ENCODE results near the gene RAB7A. TPM values are rescaled to one million over a fixed set of nuclear protein-coding genes. Genes with fewer than 3 reads are reported as not detected.

Gene RAB7A
- polyA plus RNA-seq, 1 donor from 2014 or later = 42.4 TPM

- no peak overlapping the region for H3K27ac ChIP-seq (ENCODE audit: low read length)
These were observed 58.9 kb downstream of the RAB7A start for GRCh38 chr3:128784843-128785242.

GRCh38 chr3:128786434-128787020, 60.5 kb downstream of the RAB7A start:
- no peaks in the 10 kb centered on the region for H3K9me3 ChIP-seq (ENCODE audit: low read length)
- no peaks in the 10 kb centered on the region for H3F3A ChIP-seq (ENCODE audit: insufficient read depth, low read length, poor library complexity, severe bottlenecking)
- H3K9me2 ChIP-seq (ENCODE audit: insufficient read depth, low read length) = no peaks in the 10 kb centered on the region
- H3K27me3 ChIP-seq (ENCODE audit: insufficient read depth, low read depth, low read length) = no peaks in the 10 kb centered on the region
- peaks cover 37% of the 10 kb centered on the region for H3K79me2 ChIP-seq (replicated peaks; ENCODE audit: insufficient read depth, low read length)
- no peak overlapping the region for H3K4me2 ChIP-seq (ENCODE audit: low read length)
- no peak overlapping the region for H3K27ac ChIP-seq (ENCODE audit: low read length)
- no peak overlapping the region for H2AFZ ChIP-seq (ENCODE audit: low read depth, low read length)
- no peak overlapping the region for H3K9ac ChIP-seq (ENCODE audit: low read length)
- H3K4me3 ChIP-seq (ENCODE audit: low read length) = no peak overlapping the region
- no peaks in the 10 kb centered on the region for H3K36me3 ChIP-seq (ENCODE audit: insufficient read depth, low read length)
- no peaks in the 10 kb centered on the region for H4K20me1 ChIP-seq (ENCODE audit: insufficient read depth)
- TF ChIP-seq TAF1 (IDR thresholded peaks at IDR 0.05; ENCODE audit: low read depth) (no peak), RAD21 (conservative IDR thresholded peaks at IDR 0.05) (no peak), SMC3 (conservative IDR thresholded peaks at IDR 0.05; ENCODE audit: poor library complexity) (no peak), EZH2 (IDR thresholded peaks at IDR 0.05; ENCODE audit: borderline replicate concordance, insufficient read depth, low read length, poor library complexity, severe bottlenecking) (no peak), CTCF (IDR thresholded peaks at IDR 0.05; ENCODE audit: poor library complexity, severe bottlenecking) (no peak), MXI1 (conservative IDR thresholded peaks at IDR 0.05; ENCODE audit: poor library complexity, severe bottlenecking) (no peak), POLR2AphosphoS5 (IDR thresholded peaks at IDR 0.05) (no peak)

More at GRCh38 chr3:128784843-128785242, 58.9 kb downstream of the RAB7A start:
- H3K9me2 ChIP-seq (ENCODE audit: insufficient read depth, low read length) = no peaks in the 10 kb centered on the region
- no peak overlapping the region for H2AFZ ChIP-seq (ENCODE audit: low read depth, low read length)
- no peaks in the 10 kb centered on the region for H3K36me3 ChIP-seq (ENCODE audit: insufficient read depth, low read length)
- no peaks in the 10 kb centered on the region for H3F3A ChIP-seq (ENCODE audit: insufficient read depth, low read length, poor library complexity, severe bottlenecking)
- no peaks in the 10 kb centered on the region for H3K9me3 ChIP-seq (ENCODE audit: low read length)
- H4K20me1 ChIP-seq (ENCODE audit: insufficient read depth) = no peaks in the 10 kb centered on the region
- no peak overlapping the region for H3K4me2 ChIP-seq (ENCODE audit: low read length)
- H3K27me3 ChIP-seq (ENCODE audit: insufficient read depth, low read depth, low read length) = no peaks in the 10 kb centered on the region
- no peak overlapping the region for H3K4me3 ChIP-seq (ENCODE audit: low read length)
- TF ChIP-seq CTCF (IDR thresholded peaks at IDR 0.05; ENCODE audit: poor library complexity, severe bottlenecking) (no peak), TAF1 (IDR thresholded peaks at IDR 0.05; ENCODE audit: low read depth) (no peak), SMC3 (conservative IDR thresholded peaks at IDR 0.05; ENCODE audit: poor library complexity) (no peak), EZH2 (IDR thresholded peaks at IDR 0.05; ENCODE audit: borderline replicate concordance, insufficient read depth, low read length, poor library complexity, severe bottlenecking) (no peak), RAD21 (conservative IDR thresholded peaks at IDR 0.05) (no peak), EP300 (conservative IDR thresholded peaks at IDR 0.05; ENCODE audit: poor library complexity, severe bottlenecking) (no peak), REST (IDR thresholded peaks at IDR 0.05; ENCODE audit: borderline replicate concordance) (no peak), POLR2AphosphoS5 (IDR thresholded peaks at IDR 0.05) (no peak), MXI1 (conservative IDR thresholded peaks at IDR 0.05; ENCODE audit: poor library complexity, severe bottlenecking) (no peak)
- no peak overlapping the region for H3K9ac ChIP-seq (ENCODE audit: low read length)
- H3K79me2 ChIP-seq (replicated peaks; ENCODE audit: insufficient read depth, low read length) = peaks cover 41% of the 10 kb centered on the region

Measured in neural cell (in vitro differentiated cells).